ENCODE measurements around the gene RBL2. TPM values are rescaled to one million over a fixed set of nuclear protein-coding genes. Genes with fewer than 3 reads are reported as not detected.
"Not testable (repeated sequence)": the region's sequence is repeated elsewhere in the genome, so short reads cannot be mapped to it uniquely, and the experiment has no call there.

RBL2 gene
- total RNA-seq, 2 donors from 2014 or later = 52.7 to 54.9 TPM

DNA sequence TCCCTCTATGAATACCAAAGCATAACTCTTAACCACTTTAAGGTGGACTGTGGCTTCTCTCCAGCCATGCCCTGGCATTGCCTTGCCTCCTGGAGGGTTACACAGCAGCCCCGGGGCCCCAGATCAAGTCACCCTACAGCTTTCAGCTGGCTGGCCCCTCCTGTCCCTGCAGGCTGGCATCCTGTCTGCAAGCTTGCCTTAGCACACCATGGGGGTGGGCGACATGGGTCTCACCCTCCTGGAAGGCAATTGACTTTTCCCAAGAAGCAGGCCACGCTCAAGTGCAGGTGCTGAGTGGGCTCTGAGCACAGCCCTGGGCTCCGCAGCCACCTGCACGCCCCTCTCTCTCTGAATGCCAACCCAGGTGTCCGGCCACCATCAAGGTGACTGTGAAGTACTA, 94.5 kb downstream of the RBL2 start:
- intact Hi-C loops (cut with DNase I) = no loop called here
- peak; percentile 54 for DNase-seq (ENCODE audit: low spot score)

DNA sequence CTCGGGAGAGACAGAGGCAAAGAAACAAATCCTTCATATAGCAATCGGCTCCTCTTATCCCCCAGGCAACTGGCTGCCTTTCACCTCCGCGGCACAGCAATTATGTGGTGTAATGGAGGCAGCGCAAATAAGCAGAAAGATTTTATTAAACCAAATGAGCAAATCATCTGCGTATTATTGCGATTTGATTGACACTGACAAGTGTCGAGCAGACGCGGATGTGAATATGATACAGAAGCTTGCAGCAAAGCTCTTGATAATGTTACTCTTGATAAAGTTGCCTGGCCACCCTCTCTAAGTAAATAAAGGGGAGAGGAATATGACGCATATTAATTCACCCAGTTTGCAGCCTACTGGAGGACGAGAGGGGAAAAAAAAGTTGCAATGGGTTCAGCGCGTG, 95.2 kb downstream of the RBL2 start:
- intact Hi-C loops (cut with DNase I) = no loop called here

DNA sequence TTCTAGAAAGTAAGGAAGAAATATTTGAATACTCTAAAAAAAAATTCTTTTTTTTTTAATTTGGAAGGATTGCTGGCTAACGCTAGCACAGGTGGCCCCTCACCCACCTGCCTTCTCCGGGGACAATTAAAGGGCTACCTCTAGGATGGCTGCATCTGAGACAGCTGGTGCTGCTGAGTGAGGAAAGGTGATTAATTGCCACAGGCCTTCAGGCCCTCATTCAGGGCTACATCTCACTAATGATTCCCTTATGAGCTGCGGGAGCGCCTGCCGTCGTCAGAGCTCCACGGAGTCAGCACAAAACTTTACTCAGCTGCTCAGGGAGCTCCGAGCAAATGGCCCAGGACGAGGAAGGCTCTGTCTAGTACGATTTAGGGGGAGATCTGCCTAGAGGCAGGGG, 95.8 kb downstream of the RBL2 start:
- intact Hi-C loops (cut with DNase I) = no loop called here
- DNase-seq (ENCODE audit: low spot score) = peak; percentile 43

More for the DNA sequence above, 95.2 kb downstream of the RBL2 start:
- DNase-seq (ENCODE audit: low spot score) = peak; percentile 31

- peak; percentile 23 for DNase-seq (ENCODE audit: low spot score)
- intact Hi-C loops (cut with DNase I) = no loop called here
Observed at GRCh38 chr16:53530741-53531140, 96.5 kb downstream of the RBL2 start.

- intact Hi-C loops (cut with DNase I) = no loop called here
- no peak for DNase-seq (ENCODE audit: low spot score)
Observed at GRCh38 chr16:53534206-53534605, 99.9 kb downstream of the RBL2 start.

DNA sequence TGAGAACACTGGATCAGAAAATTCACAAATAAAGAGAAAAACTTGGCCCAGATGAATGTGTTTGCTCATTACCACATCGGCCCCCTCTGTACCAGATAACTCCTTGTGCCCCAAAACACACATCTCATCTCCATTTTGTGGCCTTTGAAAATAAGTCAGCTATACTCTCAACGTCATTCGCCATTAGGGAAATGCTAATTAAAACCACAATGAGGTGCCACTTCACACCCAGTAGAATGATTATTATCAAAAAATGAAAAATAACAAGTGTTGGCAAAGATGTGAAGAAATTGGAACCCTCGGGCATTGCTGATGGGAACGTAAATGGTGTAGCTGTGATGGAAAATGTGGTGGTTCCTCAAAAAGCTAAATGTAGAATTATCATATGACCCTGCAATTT, 103.4 kb downstream of the RBL2 start:
- intact Hi-C loops (cut with DNase I) = no loop called here
- DNase-seq (ENCODE audit: low spot score) = no peak

DNA sequence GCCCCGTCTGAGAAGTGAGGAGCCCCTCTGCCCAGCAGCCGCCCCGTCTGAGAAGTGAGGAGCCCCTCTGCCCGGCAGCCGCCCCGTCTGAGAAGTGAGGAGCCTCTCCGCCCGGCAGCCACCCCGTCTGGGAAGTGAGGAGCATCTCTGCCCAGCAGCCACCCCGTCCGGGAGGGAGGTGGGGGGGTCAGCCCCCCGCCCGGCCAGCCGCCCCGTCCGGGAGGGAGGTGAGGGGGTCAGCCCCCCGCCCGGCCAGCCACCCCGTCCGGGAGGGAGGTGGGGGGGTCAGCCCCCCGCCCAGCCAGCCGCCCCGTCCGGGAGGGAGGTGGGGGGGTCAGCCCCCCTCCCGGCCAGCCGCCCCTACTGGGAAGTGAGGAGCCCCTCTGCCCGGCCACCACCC, 105.1 kb downstream of the RBL2 start:
- intact Hi-C loops (cut with DNase I) = not testable (repeated sequence)
- peak; percentile 34 for DNase-seq (ENCODE audit: low spot score)

DNA sequence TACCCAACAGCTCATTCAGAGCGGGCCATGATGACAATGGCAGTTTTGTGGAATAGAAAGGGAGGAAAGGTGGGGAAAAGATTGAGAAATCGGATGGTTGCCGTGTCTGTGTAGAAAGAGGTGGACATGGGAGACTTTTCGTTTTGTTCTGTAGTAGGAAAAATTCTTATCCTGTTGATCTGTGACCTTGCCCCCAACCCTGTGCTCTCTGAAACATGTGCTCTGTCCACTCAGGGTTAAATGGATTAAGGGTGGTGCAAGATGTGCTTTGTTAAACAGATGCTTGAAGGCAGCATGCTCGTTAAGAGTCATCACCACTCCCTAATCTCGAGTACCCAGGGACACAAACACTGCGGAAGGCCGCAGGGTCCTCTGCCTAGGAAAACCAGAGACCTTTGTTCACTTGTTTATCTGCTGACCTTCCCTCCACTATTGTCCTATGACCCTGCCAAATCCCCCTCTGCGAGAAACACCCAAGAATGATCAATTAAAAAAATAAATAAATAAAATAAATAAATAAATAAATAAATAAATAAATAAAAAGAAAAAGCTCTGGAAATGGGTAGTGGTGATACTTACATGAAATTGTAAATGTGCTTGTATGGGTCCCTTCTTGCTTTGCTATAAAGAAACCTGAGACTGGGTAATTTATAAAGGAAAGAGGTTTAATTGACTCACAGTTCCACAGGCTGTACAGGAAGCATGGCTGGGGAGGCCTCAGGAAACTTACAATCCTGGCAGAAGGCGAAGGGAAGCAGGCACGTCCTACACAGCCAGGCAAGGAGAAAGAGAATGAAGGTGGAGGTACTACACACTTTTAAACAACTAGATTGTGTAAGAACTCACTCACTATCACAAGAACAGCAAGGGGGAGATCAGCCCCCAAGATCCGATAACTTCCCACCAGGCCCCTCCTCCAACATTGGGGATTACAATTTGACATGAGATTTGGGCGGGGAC, 105.8 kb downstream of the RBL2 start:
- DNase-seq (ENCODE audit: low spot score) = peak; percentile 2
- intact Hi-C loops (cut with DNase I) = not testable (repeated sequence)

Other genes starting within 250 kb of the RBL2 start
- gene AKTIP, start 68.7 kb downstream of the RBL2 start, total RNA-seq = 10 to 100 TPM; 49.4 to 54.7 TPM